Astrocyte of the spinal cord (primary cell): Measurements from ENCODE around the gene KLRD1.

Experiments used
- DNase-seq: peaks from one replicate; pipeline ENCODE4 v3.0.0; 2011; ENCODE audit warnings: low read depth, low spot score
- H3K4me3 ChIP-seq: 2 replicates; pipeline ENCODE4 v1.5.1; 2011; ENCODE audit warnings: low read depth, mild to moderate bottlenecking, low read length, moderate library complexity
- in situ Hi-C: cut with HindIII; loops from 2 replicates; pipeline ENCODE4 v1.10.0; 2017; ENCODE audit warnings: low sequenced_read_pairs
- TF ChIP-seq, protein P1 (sequence below): IDR thresholded peaks from 2 replicates; pipeline ENCODE4 v1.5.1; 2012; ENCODE audit warnings: low read depth, mild to moderate bottlenecking, low read length, inconsistent platforms

The KLRD1 gene, protein sequence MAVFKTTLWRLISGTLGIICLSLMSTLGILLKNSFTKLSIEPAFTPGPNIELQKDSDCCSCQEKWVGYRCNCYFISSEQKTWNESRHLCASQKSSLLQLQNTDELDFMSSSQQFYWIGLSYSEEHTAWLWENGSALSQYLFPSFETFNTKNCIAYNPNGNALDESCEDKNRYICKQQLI

DNA sequence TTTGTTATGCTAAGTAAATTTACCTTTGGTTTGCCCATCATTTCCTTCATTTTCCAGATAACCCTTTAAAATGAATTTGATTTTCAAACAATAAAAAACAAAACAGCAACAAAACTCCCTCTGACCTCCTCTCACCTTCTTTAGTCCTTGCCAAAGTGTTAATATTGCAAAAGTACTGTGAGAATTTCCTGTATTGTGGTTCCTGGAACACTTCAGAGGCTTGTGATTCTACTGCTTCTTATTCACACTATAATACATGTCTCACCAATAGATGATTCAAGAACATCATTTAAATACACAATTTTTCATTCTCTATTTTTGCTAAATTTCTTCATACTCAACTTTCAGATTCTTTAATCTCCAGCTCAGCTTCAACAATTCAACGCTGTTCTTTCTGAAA is at the start of gene KLRD1:
TSS of gene KLRD1 (plus strand) at position 241 of the 400 bp plus-strand sequence. CDS start 208 bp downstream, outside the sequence.
- DNase-seq: no peak
- in situ Hi-C loops: no loop called here
- H3K4me3 ChIP-seq: no peak within 1 kb of the TSS
- TF ChIP-seq, protein P1, sequence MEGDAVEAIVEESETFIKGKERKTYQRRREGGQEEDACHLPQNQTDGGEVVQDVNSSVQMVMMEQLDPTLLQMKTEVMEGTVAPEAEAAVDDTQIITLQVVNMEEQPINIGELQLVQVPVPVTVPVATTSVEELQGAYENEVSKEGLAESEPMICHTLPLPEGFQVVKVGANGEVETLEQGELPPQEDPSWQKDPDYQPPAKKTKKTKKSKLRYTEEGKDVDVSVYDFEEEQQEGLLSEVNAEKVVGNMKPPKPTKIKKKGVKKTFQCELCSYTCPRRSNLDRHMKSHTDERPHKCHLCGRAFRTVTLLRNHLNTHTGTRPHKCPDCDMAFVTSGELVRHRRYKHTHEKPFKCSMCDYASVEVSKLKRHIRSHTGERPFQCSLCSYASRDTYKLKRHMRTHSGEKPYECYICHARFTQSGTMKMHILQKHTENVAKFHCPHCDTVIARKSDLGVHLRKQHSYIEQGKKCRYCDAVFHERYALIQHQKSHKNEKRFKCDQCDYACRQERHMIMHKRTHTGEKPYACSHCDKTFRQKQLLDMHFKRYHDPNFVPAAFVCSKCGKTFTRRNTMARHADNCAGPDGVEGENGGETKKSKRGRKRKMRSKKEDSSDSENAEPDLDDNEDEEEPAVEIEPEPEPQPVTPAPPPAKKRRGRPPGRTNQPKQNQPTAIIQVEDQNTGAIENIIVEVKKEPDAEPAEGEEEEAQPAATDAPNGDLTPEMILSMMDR: no peak

GRCh38 chr12:10260927-10261326 is 46.7 kb upstream of the KLRD1 start:
- no peak for DNase-seq
- in situ Hi-C loops: no loop called here
- TF ChIP-seq, protein P1: no peak
- no peak overlapping the region for H3K4me3 ChIP-seq

DNA sequence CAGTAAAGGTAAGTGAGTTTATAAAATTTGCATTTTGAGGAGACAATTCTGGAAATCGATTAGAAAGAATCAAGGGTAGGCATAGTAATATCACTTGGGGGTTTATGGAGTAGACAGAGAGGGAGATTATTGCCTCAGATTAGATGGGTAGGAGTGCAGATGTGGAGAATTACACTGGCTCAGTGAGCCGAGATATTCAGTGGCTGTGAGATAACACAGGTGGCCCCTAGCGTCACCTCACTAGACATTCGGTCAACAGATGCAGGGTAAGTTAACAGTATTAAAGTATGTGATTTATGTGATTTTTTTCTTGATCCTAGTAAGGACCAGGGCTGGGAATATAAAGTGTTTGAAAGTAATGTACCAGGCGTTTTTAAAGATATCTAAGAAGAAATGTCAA is 39.6 kb upstream of the KLRD1 start:
- in situ Hi-C loops: no loop called here
- TF ChIP-seq, protein P1: no peak
- no peak for DNase-seq
- H3K4me3 ChIP-seq: no peak overlapping the region

GRCh38 chr12:10272467-10272866 is 35.2 kb upstream of the KLRD1 start:
- in situ Hi-C loops: no loop called here
- H3K4me3 ChIP-seq: no peak overlapping the region
- TF ChIP-seq, protein P1: no peak
- no peak for DNase-seq

- in situ Hi-C loops: no loop called here
- DNase-seq: peak; percentile 24
- TF ChIP-seq, protein P1: no peak
- no peak overlapping the region for H3K4me3 ChIP-seq
Measured at GRCh38 chr12:10276774-10277173, 30.9 kb upstream of the KLRD1 start.

- H3K4me3 ChIP-seq: no peak overlapping the region
- no peak for DNase-seq
- in situ Hi-C loops: no loop called here
- TF ChIP-seq, protein P1: no peak
Measured at GRCh38 chr12:10278104-10278503, 29.6 kb upstream of the KLRD1 start.
